ENCODE measurements around the gene MRPL32.

MRPL32 gene

GRCh38 chr7:42922017-42922753, 10.0 kb upstream of the MRPL32 start:
- in situ Hi-C loops (cut with HindIII; ENCODE audit: low pct_ligation_motif_present, low pct_unique_long_range_greater_than_20kb, low sequenced_read_pairs) = no loop called here
- no peak for DNase-seq

DNA sequence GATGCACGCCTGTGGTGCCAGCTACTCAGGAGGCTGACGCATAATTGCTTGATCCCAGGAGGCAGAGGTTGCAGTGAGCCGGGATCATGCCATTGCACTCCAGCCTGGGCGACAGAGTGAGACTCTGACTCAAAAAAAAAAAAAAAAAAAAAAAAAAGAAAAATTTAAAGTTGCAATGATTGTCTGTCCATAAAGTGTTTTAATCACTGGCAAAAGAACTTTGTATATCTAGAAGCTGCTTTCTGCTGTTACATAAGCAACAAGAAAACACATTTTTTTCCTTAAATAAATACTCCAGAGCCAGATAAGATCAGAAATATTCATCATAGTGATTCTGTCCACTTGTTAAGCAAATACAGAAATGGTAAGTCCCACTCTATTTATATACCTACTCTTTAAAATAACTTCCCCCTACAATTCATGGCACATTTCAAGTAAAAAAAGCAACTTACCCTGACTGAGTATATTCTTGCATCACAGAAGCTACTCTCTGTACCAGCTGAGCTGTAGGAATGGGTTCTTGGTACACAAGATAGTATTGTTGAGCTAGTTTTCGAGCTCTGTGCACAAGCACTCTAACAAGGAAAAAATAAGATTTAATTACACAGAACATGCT, 7.8 kb upstream of the MRPL32 start:
- no peak for DNase-seq
- in situ Hi-C loops (cut with HindIII; ENCODE audit: low pct_ligation_motif_present, low pct_unique_long_range_greater_than_20kb, low sequenced_read_pairs) = no loop called here

DNA sequence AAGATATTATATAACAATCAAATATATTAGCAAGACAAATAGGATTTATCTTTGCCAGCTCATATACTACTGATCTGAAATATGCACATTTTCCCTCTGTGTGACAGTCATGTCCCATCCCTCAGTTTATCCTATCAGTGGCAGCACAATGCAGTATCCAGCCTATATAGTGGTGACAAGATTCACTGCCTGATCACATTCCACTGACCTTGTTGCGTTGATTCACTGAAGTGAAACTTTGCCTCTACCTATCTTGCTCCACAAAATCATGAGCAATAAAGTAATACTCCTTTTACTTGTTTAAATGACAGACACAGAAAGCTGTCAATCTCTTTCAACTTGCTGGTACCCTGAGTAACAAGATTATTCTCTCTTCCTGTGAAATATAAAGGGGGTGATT, 6.5 kb upstream of the MRPL32 start:
- in situ Hi-C loops (cut with HindIII; ENCODE audit: low pct_ligation_motif_present, low pct_unique_long_range_greater_than_20kb, low sequenced_read_pairs) = no loop called here
- DNase-seq = no peak

DNA sequence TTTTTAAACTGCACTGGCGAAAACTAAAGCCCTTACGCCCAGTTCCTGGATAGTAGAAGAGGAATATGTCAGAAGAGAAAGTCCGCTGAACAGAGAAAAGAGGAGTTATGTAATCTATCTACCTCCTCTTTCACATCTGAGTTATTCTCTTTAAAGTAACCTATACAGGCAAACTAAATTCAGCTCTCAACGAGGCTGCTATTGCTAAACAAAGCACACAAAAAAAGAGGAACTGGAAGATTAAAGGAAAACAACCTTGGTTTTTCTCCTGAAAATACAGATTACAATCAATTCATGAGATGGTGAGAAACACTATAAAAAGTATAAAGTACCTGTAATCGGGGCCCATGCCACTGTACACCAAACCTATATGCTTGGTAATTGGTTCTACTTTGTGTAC, 6.0 kb upstream of the MRPL32 start:
- in situ Hi-C loops (cut with HindIII; ENCODE audit: low pct_ligation_motif_present, low pct_unique_long_range_greater_than_20kb, low sequenced_read_pairs) = no loop called here

DNA sequence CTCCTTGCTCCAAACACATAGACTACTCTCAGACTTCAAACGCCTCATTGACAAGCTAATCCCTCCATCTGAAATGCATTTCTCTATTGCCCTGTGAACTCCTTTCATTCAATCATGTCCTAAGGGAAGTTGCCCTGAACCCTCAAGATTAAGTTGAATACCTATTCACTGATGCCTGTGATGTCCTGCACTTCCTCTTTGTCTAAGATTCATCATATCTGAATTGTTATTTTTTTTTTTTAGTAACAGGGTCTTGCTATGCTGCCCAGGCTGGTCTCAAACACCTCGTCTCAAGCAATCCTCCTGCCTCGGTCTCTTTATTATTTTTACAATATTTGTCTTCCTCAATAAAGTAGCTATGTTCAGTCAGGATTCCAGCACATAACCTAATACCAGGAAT, 3.4 kb upstream of the MRPL32 start:
- in situ Hi-C loops (cut with HindIII; ENCODE audit: low pct_ligation_motif_present, low pct_unique_long_range_greater_than_20kb, low sequenced_read_pairs) = no loop called here

More for the DNA sequence above, 6.0 kb upstream of the MRPL32 start:
- no peak for DNase-seq

DNA sequence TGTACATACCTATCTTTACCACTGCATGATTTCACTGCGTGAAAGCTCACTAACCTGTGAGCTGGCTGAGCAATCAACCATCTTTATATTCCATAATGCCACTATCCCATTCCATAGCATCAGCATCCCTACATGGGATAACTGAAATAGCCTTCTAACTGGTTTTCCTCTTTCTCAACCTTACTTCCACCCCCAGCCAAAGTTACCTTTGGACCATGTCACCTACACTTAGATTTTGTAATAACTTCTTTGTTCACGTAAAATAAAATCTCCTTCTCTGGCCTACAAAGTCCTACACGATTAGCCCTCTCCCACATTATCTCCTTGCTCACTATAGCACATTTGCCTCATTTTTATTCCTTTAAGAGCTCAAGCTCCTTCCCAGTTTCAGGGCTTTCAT, 2.7 kb upstream of the MRPL32 start:
- in situ Hi-C loops (cut with HindIII; ENCODE audit: low pct_ligation_motif_present, low pct_unique_long_range_greater_than_20kb, low sequenced_read_pairs) = no loop called here
- DNase-seq = no peak

More for the DNA sequence above, 3.4 kb upstream of the MRPL32 start:
- no peak for DNase-seq

GRCh38 chr7:42930889-42931288, 1.3 kb upstream of the MRPL32 start:
- no peak for DNase-seq
- in situ Hi-C loops (cut with HindIII; ENCODE audit: low pct_ligation_motif_present, low pct_unique_long_range_greater_than_20kb, low sequenced_read_pairs) = no loop called here

GRCh38 chr7:42931447-42931833, 736 bp upstream of the MRPL32 start:
- DNase-seq = peak; percentile 44
- in situ Hi-C loops (cut with HindIII; ENCODE audit: low pct_ligation_motif_present, low pct_unique_long_range_greater_than_20kb, low sequenced_read_pairs) = no loop called here

- in situ Hi-C loops (cut with HindIII; ENCODE audit: low pct_ligation_motif_present, low pct_unique_long_range_greater_than_20kb, low sequenced_read_pairs) = no loop called here
- DNase-seq = peak; percentile 55
Measured at GRCh38 chr7:42932811-42933591, 825 bp downstream of the MRPL32 start.

GRCh38 chr7:42934291-42934690, 2.1 kb downstream of the MRPL32 start:
- DNase-seq = no peak
- in situ Hi-C loops (cut with HindIII; ENCODE audit: low pct_ligation_motif_present, low pct_unique_long_range_greater_than_20kb, low sequenced_read_pairs) = no loop called here

GRCh38 chr7:42935861-42936260, 3.7 kb downstream of the MRPL32 start:
- in situ Hi-C loops (cut with HindIII; ENCODE audit: low pct_ligation_motif_present, low pct_unique_long_range_greater_than_20kb, low sequenced_read_pairs) = no loop called here
- DNase-seq = no peak

- in situ Hi-C loops (cut with HindIII; ENCODE audit: low pct_ligation_motif_present, low pct_unique_long_range_greater_than_20kb, low sequenced_read_pairs) = no loop called here
Measured at GRCh38 chr7:42939457-42940240, 7.5 kb downstream of the MRPL32 start.

GRCh38 chr7:42940985-42941847, 9.0 kb downstream of the MRPL32 start:
- DNase-seq = peak; percentile 73
- in situ Hi-C loops (cut with HindIII; ENCODE audit: low pct_ligation_motif_present, low pct_unique_long_range_greater_than_20kb, low sequenced_read_pairs) = no loop called here

More at GRCh38 chr7:42939457-42940240, 7.5 kb downstream of the MRPL32 start:
- no peak for DNase-seq

GRCh38 chr7:42945821-42946626, 13.8 kb downstream of the MRPL32 start:
- in situ Hi-C loops (cut with HindIII; ENCODE audit: low pct_ligation_motif_present, low pct_unique_long_range_greater_than_20kb, low sequenced_read_pairs) = no loop called here

DNA sequence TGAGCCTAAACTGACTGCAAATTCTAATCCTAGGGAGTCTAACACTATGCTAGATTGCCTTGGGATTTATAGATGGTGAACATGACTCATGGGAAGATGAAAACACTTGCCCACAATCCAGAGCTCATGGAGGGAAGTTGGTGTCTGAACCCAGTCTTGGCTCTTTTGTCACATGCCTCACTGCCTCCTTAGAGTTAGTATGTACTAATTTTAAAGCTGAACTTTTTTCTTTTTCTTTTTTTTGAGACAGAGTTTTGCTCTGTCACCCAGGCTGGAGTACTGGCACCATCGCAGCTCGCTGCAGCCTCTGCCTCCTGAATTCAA, 14.4 kb downstream of the MRPL32 start:
- DNase-seq = no peak
- in situ Hi-C loops (cut with HindIII; ENCODE audit: low pct_ligation_motif_present, low pct_unique_long_range_greater_than_20kb, low sequenced_read_pairs) = no loop called here

More at GRCh38 chr7:42945821-42946626, 13.8 kb downstream of the MRPL32 start:
- DNase-seq = no peak

GRCh38 chr7:42947521-42947920, 15.3 kb downstream of the MRPL32 start:
- in situ Hi-C loops (cut with HindIII; ENCODE audit: low pct_ligation_motif_present, low pct_unique_long_range_greater_than_20kb, low sequenced_read_pairs) = no loop called here
- no peak for DNase-seq

DNA sequence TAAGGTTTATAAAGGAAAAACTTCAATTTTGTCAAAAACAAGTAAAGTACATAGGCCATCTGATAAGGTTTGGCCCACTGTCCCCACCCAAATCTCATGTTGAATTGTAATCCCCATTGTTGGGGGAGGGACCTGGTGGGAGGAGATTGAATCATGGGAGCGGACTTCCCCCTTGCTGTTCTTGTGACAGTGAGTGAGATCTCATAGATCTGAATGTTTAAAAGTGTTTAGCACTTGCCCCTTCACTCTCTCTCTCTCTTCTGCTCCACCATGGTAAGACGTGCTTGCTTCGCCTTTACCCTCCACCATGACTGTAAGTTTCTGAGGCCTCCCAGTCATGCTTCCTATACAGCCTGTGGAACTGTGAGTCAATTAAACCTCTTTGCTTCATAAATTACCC, 18.2 kb downstream of the MRPL32 start:
- in situ Hi-C loops (cut with HindIII; ENCODE audit: low pct_ligation_motif_present, low pct_unique_long_range_greater_than_20kb, low sequenced_read_pairs) = no loop called here
- DNase-seq = no peak

All from ACHN (cell line).